Smooth muscle cell (in vitro differentiated cells): ENCODE results near the gene BLVRA. TPM values are rescaled to one million over a fixed set of nuclear protein-coding genes. Genes with fewer than 3 reads are reported as not detected.

Experiments used
- DNase-seq: peaks from one replicate; lab custom pipeline; 2025; ENCODE audit not compliant: unreplicated experiment; lab: John Stamatoyannopoulos, UW
- H2AFZ ChIP-seq: fragments of 200-600 bp; sonication (generic); 2 replicates; pipeline ENCODE4 v1.6.0; 2016; ENCODE audit warnings: antibody characterized with exemption, low read depth, mild to moderate bottlenecking
- H3F3A ChIP-seq: fragments of 200-600 bp; sonication (generic); 2 replicates; pipeline ENCODE4 v1.6.0; 2017; ENCODE audit warnings: antibody characterized with exemption, low read depth
- H3K27ac ChIP-seq: fragments of 200-600 bp; sonication (generic); 2 replicates; pipeline ENCODE4 v1.5.1; 2016; ENCODE audit warnings: low read depth, mild to moderate bottlenecking
- H3K27me3 ChIP-seq: fragments of 200-600 bp; sonication (generic); 2 replicates; pipeline ENCODE4 v1.6.1; 2016; ENCODE audit warnings: low read depth, mild to moderate bottlenecking
- H3K36me3 ChIP-seq: fragments of 200-600 bp; sonication (generic); 2 replicates; pipeline ENCODE4 v1.5.1; 2016; ENCODE audit warnings: low read depth
- H3K4me1 ChIP-seq: fragments of 200-600 bp; sonication (generic); 2 replicates; pipeline ENCODE4 v1.5.1; 2016; ENCODE audit warnings: low read depth
- H3K4me2 ChIP-seq: fragments of 200-600 bp; sonication (generic); 2 replicates; pipeline ENCODE4 v1.6.0; 2016; ENCODE audit warnings: mild to moderate bottlenecking
- H3K4me3 ChIP-seq: fragments of 200-600 bp; sonication (generic); 2 replicates; pipeline ENCODE4 v1.5.1; 2016; ENCODE audit warnings: mild to moderate bottlenecking
- H3K79me2 ChIP-seq: fragments of 200-600 bp; sonication (generic); 2 replicates; pipeline ENCODE4 v1.6.0; 2016; ENCODE audit warnings: low read depth, mild to moderate bottlenecking
- H3K9ac ChIP-seq: fragments of 200-600 bp; sonication (generic); 2 replicates; pipeline ENCODE4 v1.6.0; 2016; ENCODE audit warnings: low read depth
- H3K9me3 ChIP-seq: fragments of 200-600 bp; sonication (generic); replicated peaks from 2 replicates; pipeline ENCODE4 v1.5.1; 2016; ENCODE audit warnings: low read depth
- H4K20me1 ChIP-seq: fragments of 200-600 bp; sonication (generic); 2 replicates; pipeline ENCODE4 v1.6.0; 2016; ENCODE audit warnings: low read depth
- WGBS: methylation state at CpG from one replicate; pipeline ENCODE4 v1.1.7; 2016; ENCODE audit warnings: low lambda C conversion rate; 5-methylcytosine and 5-hydroxymethylcytosine counted together
- polyA plus RNA-seq: library from polyadenylated mRNA; unstranded; fragments of >200 nt; fragmentation: Nextera tagmentation; extraction: Ambion mirVana; gene quantifications from 2 replicates; pipeline ENCODE4 v1.2.1, GENCODE V29; 2016
- total RNA-seq: library from RNA; depleted of rRNA; stranded (reverse); fragments of >200 nt; gene quantifications from 2 replicates; pipeline ENCODE4 v1.2.3, GENCODE V29; 2014
- TF ChIP-seq, protein P1 (sequence below): fragments of 200-600 bp; sonication (generic); IDR thresholded peaks from 2 replicates; pipeline ENCODE4 v1.5.1; 2017; ENCODE audit warnings: borderline replicate concordance, mild to moderate bottlenecking, antibody characterized with exemption; ENCODE audit not compliant: insufficient read depth, poor library complexity, severe bottlenecking

Gene BLVRA
- total and polyA plus RNA-seq, 2 experiments from 2014 or later: 24.6 to 65.4 TPM

DNA sequence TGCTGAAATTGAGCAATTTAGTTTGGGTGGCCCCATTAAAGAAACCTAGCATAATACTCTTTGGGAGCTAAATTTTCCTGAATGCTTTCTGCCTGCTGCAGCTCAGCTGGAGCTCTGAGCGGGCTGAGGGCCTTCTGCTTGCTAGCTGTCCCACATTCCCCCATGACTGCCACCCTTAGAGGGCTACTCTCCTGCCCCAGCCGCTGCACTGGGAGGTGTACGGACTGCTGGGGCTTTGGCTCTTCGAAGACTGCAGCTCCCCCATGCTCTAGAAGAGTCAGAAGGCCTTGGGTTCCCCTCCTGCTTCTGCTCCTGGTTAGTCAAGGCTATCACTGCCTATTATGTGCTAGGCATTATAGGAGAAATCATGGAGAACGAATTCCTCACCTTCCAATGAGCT, 31.5 kb downstream of the BLVRA start:
- TF ChIP-seq, protein P1, sequence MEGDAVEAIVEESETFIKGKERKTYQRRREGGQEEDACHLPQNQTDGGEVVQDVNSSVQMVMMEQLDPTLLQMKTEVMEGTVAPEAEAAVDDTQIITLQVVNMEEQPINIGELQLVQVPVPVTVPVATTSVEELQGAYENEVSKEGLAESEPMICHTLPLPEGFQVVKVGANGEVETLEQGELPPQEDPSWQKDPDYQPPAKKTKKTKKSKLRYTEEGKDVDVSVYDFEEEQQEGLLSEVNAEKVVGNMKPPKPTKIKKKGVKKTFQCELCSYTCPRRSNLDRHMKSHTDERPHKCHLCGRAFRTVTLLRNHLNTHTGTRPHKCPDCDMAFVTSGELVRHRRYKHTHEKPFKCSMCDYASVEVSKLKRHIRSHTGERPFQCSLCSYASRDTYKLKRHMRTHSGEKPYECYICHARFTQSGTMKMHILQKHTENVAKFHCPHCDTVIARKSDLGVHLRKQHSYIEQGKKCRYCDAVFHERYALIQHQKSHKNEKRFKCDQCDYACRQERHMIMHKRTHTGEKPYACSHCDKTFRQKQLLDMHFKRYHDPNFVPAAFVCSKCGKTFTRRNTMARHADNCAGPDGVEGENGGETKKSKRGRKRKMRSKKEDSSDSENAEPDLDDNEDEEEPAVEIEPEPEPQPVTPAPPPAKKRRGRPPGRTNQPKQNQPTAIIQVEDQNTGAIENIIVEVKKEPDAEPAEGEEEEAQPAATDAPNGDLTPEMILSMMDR: no peak
- Histone ChIP-seq H2AFZ (no peak overlapping the region), H3K79me2 (no peaks in the 10 kb centered on the region), H3K27me3 (no peaks in the 10 kb centered on the region), H3F3A (peaks cover 4% of the 10 kb centered on the region), H3K4me2 (no peak overlapping the region), H3K36me3 (peaks cover 5% of the 10 kb centered on the region), H3K9me3 (no peaks in the 10 kb centered on the region), H4K20me1 (no peaks in the 10 kb centered on the region), H3K27ac (no peak overlapping the region), H3K4me3 (no peak overlapping the region), H3K4me1 (peaks cover 7% of the 10 kb centered on the region), H3K9ac (no peak overlapping the region)
- DNase-seq: no peak
- 99% methylated on average over 5 of the region's 5 CpGs for WGBS

DNA sequence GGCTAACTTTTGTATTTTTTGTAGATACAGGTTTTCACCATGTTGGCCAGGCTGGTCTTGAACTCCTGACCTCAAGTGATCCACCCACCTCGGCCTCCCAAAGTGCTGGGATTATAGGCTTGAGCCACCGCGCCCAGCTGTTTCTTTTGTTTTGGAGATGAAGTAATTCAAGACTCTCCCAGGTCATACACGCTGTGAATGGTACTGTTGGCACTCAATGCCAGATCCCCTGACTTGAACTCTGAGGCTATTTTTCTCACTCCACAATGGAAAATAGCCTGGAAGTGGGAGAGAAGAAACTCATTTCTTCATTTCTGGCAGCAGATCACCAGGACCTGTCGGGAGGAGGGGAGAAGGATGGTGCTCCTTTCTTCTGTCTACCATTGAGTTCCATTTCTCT, 32.4 kb downstream of the BLVRA start:
- TF ChIP-seq, protein P1: no peak
- Histone ChIP-seq H2AFZ (no peak overlapping the region), H3K36me3 (peaks cover 5% of the 10 kb centered on the region), H3K9me3 (no peaks in the 10 kb centered on the region), H3K27me3 (no peaks in the 10 kb centered on the region), H3F3A (peaks cover 3% of the 10 kb centered on the region), H4K20me1 (no peaks in the 10 kb centered on the region), H3K27ac (no peak overlapping the region), H3K4me1 (peaks cover 2% of the 10 kb centered on the region), H3K4me3 (no peak overlapping the region), H3K9ac (no peak overlapping the region), H3K79me2 (no peaks in the 10 kb centered on the region), H3K4me2 (no peak overlapping the region)
- WGBS: 90% methylated on average over 5 of the region's 5 CpGs
- DNase-seq: no peak

DNA sequence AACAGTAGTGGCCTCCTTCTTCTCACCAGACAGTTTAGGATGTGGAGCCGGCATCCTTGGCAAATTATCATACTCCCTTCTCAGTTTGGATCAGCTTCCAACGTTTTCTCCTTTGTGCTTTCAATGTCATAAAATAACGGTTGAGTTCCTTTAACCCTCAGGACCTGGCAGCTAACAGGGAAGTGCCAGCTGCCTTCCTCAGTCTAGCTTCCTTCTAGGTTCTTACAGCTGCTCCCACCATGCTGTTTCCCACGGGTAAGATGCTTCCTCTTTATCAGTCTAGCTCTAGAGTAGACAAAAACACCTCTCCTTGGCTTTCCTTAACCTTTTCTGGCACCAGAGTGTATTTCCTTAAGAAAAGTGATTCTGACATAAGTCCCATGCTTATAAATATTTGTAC, 33.2 kb downstream of the BLVRA start:
- Histone ChIP-seq H3K79me2 (no peaks in the 10 kb centered on the region), H3F3A (no peaks in the 10 kb centered on the region), H3K36me3 (peaks cover 5% of the 10 kb centered on the region), H3K4me1 (no peaks in the 10 kb centered on the region), H3K27ac (no peak overlapping the region), H3K4me2 (no peak overlapping the region), H4K20me1 (no peaks in the 10 kb centered on the region), H3K4me3 (no peak overlapping the region), H3K9me3 (no peaks in the 10 kb centered on the region), H3K9ac (no peak overlapping the region), H2AFZ (no peak overlapping the region), H3K27me3 (no peaks in the 10 kb centered on the region)
- WGBS: 92% methylated on average over 4 of the region's 4 CpGs
- no peak for DNase-seq
- TF ChIP-seq, protein P1: no peak

DNA sequence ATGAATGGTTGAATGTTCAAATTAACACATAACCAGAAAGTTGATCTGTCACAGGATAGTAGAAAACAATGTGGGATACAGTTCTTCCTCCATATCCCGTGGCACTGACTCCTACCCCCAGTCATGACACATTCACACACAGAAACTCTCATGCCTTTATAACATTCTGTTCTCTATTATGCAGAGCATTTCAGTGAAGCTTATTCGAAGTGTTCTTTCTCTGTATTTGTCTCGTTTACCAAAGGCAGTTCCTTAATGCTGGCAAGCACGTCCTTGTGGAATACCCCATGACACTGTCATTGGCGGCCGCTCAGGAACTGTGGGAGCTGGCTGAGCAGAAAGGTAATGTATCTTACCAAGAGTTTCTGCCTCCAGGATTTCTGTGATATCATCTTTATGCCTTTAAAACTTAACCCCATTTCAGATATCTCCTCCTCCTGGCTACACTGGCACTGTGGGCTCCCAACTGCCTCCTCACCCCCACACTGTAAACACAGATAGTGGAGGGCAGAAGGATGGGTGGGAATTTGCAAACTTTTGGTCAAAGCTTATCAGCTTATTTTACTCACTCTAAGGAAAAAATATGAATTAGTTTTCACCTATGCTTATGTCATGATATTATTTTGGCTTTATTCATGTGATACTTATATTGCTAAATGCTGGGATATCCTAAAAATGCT, 34.1 kb downstream of the BLVRA start:
- no peaks in the 10 kb centered on the region for H3K27me3 ChIP-seq
- 94% methylated on average over 6 of the region's 6 CpGs for WGBS
- peaks cover 5% of the 10 kb centered on the region for H3K36me3 ChIP-seq
- no peak for DNase-seq
- no peak overlapping the region for H2AFZ ChIP-seq
- H3K4me2 ChIP-seq: no peak overlapping the region
- H3K27ac ChIP-seq: no peak overlapping the region
- H3K9ac ChIP-seq: no peak overlapping the region
- H3F3A ChIP-seq: no peaks in the 10 kb centered on the region
- no peaks in the 10 kb centered on the region for H4K20me1 ChIP-seq
- no peak overlapping the region for H3K4me3 ChIP-seq
- H3K9me3 ChIP-seq: no peaks in the 10 kb centered on the region
- no peaks in the 10 kb centered on the region for H3K4me1 ChIP-seq
- TF ChIP-seq, protein P1: no peak
- H3K79me2 ChIP-seq: no peaks in the 10 kb centered on the region
